Measurements from ENCODE around the gene EGFR.
A peak's percentile ranks its signal among the peaks of the same experiment; 100 is the strongest.

EGFR gene

DNA sequence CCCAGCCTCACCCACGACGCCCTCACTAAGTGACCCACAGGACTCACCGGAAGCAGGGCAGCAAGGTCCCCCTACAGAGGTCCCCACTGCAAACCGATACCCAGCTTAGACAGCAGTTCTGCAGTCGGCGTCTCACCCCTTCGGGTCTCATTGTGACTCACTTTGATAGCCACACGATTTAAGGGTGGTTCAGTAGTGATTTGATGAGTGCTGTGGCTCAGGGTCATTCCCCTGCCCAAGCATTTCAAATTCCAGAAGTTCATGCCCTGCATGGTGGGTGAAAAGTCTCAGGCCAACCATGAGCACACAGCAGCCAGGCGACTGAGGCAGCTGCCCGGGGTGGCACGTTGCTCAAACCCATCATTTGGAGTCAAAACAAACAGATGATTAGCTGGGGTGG, 93.2 kb downstream of the EGFR start:
- Histone ChIP-seq H3K4ac (ENCODE audit: low read length) (no peak overlapping the region), H2BK12ac (ENCODE audit: low read length) (no peak overlapping the region), H3K4me2 (ENCODE audit: insufficient read depth, low read length, poor library complexity, severe bottlenecking) (no peak overlapping the region), H2BK5ac (ENCODE audit: low read length) (no peak overlapping the region), H3K79me1 (ENCODE audit: low read depth, low read length) (no peaks in the 10 kb centered on the region), H4K91ac (ENCODE audit: low read depth, low read length, poor library complexity) (no peak overlapping the region), H3K9ac (ENCODE audit: low read depth, low read length, poor library complexity) (no peak overlapping the region), H3K14ac (ENCODE audit: low read length) (no peak overlapping the region), H2BK120ac (ENCODE audit: low read depth, low read length) (no peak overlapping the region), H3K27ac (replicated peaks; ENCODE audit: low read length) (no peak overlapping the region), H3K9me3 (replicated peaks in 1 of 2; ENCODE audit: control insufficient read depth in 2 of 2, insufficient read depth in 1 of 2, low read depth in 1 of 2, low read length in 2 of 2) (peaks cover 0 to 2% of the 10 kb centered on the region in 2 donors), H3K23ac (ENCODE audit: low read depth, low read length, poor library complexity) (no peak overlapping the region), H3K36me3 (replicated peaks in 1 of 2; ENCODE audit: control insufficient read depth in 2 of 2, insufficient read depth in 2 of 2, low read length in 2 of 2) (no peaks in the 10 kb centered on the region), H2AK5ac (ENCODE audit: low read depth, low read length) (peak overlapping the region; percentile 43), H4K8ac (ENCODE audit: low read depth, low read length) (no peak overlapping the region), H3K18ac (ENCODE audit: low read length) (no peak overlapping the region), H3K27me3 (ENCODE audit: control insufficient read depth in 3 of 3, insufficient read depth in 3 of 3, low read depth in 1 of 3, low read length in 3 of 3) (no peaks in the 10 kb centered on the region), H2BK15ac (ENCODE audit: low read length) (no peak overlapping the region), H3K4me1 (ENCODE audit: control insufficient read depth in 2 of 2, insufficient read depth in 1 of 2, low read depth in 1 of 2, low read length in 2 of 2) (peaks cover 4 to 24% of the 10 kb centered on the region in 2 donors), H2AFZ (ENCODE audit: low read length) (no peak overlapping the region), H3K4me3 (ENCODE audit: low read length in 2 of 2) (no peak overlapping the region)
- WGBS, 2 donors (ENCODE audit: extremely low coverage in 2 of 2, insufficient read length in 2 of 2, insufficient replicate concordance in 1 of 2): no CpG with 5 or more reads among the region's 11 CpGs
- DNase-seq (ENCODE audit: low spot score): no peak

- no peak overlapping the region for H2AFZ ChIP-seq (ENCODE audit: low read length)
- no peak overlapping the region for H2AK5ac ChIP-seq (ENCODE audit: low read depth, low read length)
- H3K4me3 ChIP-seq (ENCODE audit: low read length in 2 of 2): no peak overlapping the region
- no peak overlapping the region for H3K14ac ChIP-seq (ENCODE audit: low read length)
- peaks cover 3 to 17% of the 10 kb centered on the region in 2 donors for H3K4me1 ChIP-seq (ENCODE audit: control insufficient read depth in 2 of 2, insufficient read depth in 1 of 2, low read depth in 1 of 2, low read length in 2 of 2)
- no peak overlapping the region for H2BK12ac ChIP-seq (ENCODE audit: low read length)
- H2BK5ac ChIP-seq (ENCODE audit: low read length): no peak overlapping the region
- no peak overlapping the region for H2BK15ac ChIP-seq (ENCODE audit: low read length)
- H3K27me3 ChIP-seq (ENCODE audit: control insufficient read depth in 3 of 3, insufficient read depth in 3 of 3, low read depth in 1 of 3, low read length in 3 of 3): no peaks in the 10 kb centered on the region
- no peak overlapping the region for H3K4me2 ChIP-seq (ENCODE audit: insufficient read depth, low read length, poor library complexity, severe bottlenecking)
- no peak overlapping the region for H3K23ac ChIP-seq (ENCODE audit: low read depth, low read length, poor library complexity)
- no peaks in the 10 kb centered on the region for H3K36me3 ChIP-seq (replicated peaks in 1 of 2; ENCODE audit: control insufficient read depth in 2 of 2, insufficient read depth in 2 of 2, low read length in 2 of 2)
- WGBS, 2 donors (ENCODE audit: extremely low coverage in 2 of 2, insufficient read length in 2 of 2, insufficient replicate concordance in 1 of 2): no CpG with 5 or more reads among the region's 3 CpGs
- no peaks in the 10 kb centered on the region for H3K79me1 ChIP-seq (ENCODE audit: low read depth, low read length)
- no peak overlapping the region for H3K4ac ChIP-seq (ENCODE audit: low read length)
- no peak overlapping the region for H2BK120ac ChIP-seq (ENCODE audit: low read depth, low read length)
- DNase-seq (ENCODE audit: low spot score): no peak
- H4K91ac ChIP-seq (ENCODE audit: low read depth, low read length, poor library complexity): no peak overlapping the region
- H3K9ac ChIP-seq (ENCODE audit: low read depth, low read length, poor library complexity): no peak overlapping the region
- no peak overlapping the region for H4K8ac ChIP-seq (ENCODE audit: low read depth, low read length)
- H3K9me3 ChIP-seq (replicated peaks in 1 of 2; ENCODE audit: control insufficient read depth in 2 of 2, insufficient read depth in 1 of 2, low read depth in 1 of 2, low read length in 2 of 2): peaks cover 0 to 2% of the 10 kb centered on the region in 2 donors
- H3K18ac ChIP-seq (ENCODE audit: low read length): no peak overlapping the region
- H3K27ac ChIP-seq (replicated peaks; ENCODE audit: low read length): no peak overlapping the region
Observed at GRCh38 chr7:55113760-55114540, 95.1 kb downstream of the EGFR start.

GRCh38 chr7:55117286-55117685, 98.5 kb downstream of the EGFR start:
- Histone ChIP-seq H2BK12ac (ENCODE audit: low read length) (no peak overlapping the region), H3K4ac (ENCODE audit: low read length) (no peak overlapping the region), H3K4me3 (ENCODE audit: low read length in 2 of 2) (no peak overlapping the region), H2BK120ac (ENCODE audit: low read depth, low read length) (no peak overlapping the region), H4K91ac (ENCODE audit: low read depth, low read length, poor library complexity) (no peak overlapping the region), H3K27ac (replicated peaks; ENCODE audit: low read length) (no peak overlapping the region), H3K9ac (ENCODE audit: low read depth, low read length, poor library complexity) (no peak overlapping the region), H3K9me3 (replicated peaks in 1 of 2; ENCODE audit: control insufficient read depth in 2 of 2, insufficient read depth in 1 of 2, low read depth in 1 of 2, low read length in 2 of 2) (peaks cover 0 to 2% of the 10 kb centered on the region in 2 donors), H3K4me2 (ENCODE audit: insufficient read depth, low read length, poor library complexity, severe bottlenecking) (no peak overlapping the region), H3K18ac (ENCODE audit: low read length) (no peak overlapping the region), H2AFZ (ENCODE audit: low read length) (no peak overlapping the region), H3K23ac (ENCODE audit: low read depth, low read length, poor library complexity) (no peak overlapping the region), H2AK5ac (ENCODE audit: low read depth, low read length) (no peak overlapping the region), H3K27me3 (ENCODE audit: control insufficient read depth in 3 of 3, insufficient read depth in 3 of 3, low read depth in 1 of 3, low read length in 3 of 3) (no peaks in the 10 kb centered on the region), H4K8ac (ENCODE audit: low read depth, low read length) (no peak overlapping the region), H3K36me3 (replicated peaks in 1 of 2; ENCODE audit: control insufficient read depth in 2 of 2, insufficient read depth in 2 of 2, low read length in 2 of 2) (no peaks in the 10 kb centered on the region), H2BK15ac (ENCODE audit: low read length) (no peak overlapping the region), H3K4me1 (ENCODE audit: control insufficient read depth in 2 of 2, insufficient read depth in 1 of 2, low read depth in 1 of 2, low read length in 2 of 2) (no peaks in the 10 kb centered on the region), H3K79me1 (ENCODE audit: low read depth, low read length) (no peaks in the 10 kb centered on the region), H3K14ac (ENCODE audit: low read length) (no peak overlapping the region), H2BK5ac (ENCODE audit: low read length) (no peak overlapping the region)
- no CpG with 5 or more reads among the region's 7 CpGs for WGBS, 2 donors (ENCODE audit: extremely low coverage in 2 of 2, insufficient read length in 2 of 2, insufficient replicate concordance in 1 of 2)
- DNase-seq (ENCODE audit: low spot score): no peak

DNA sequence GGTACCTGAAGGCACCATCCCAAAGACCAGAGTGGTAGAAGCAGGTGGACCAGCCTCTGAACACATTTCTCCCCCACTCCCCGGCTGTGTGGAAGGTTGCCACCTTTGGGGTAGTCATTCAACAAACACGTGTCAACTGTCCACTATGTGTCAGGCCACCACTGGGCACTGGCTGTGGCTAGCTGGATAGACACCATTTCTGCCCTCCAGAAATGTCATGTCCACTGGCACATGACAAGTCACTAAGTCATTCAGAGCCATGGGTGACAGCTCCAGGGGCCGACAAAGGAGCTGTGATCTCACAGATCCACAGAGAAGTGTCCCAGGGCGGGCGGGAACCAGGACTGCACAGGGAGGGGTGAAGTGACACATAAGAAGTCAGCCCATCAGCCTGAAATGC, 99.6 kb downstream of the EGFR start:
- H2BK5ac ChIP-seq (ENCODE audit: low read length): no peak overlapping the region
- peaks cover 0 to 2% of the 10 kb centered on the region in 2 donors for H3K9me3 ChIP-seq (replicated peaks in 1 of 2; ENCODE audit: control insufficient read depth in 2 of 2, insufficient read depth in 1 of 2, low read depth in 1 of 2, low read length in 2 of 2)
- no peak overlapping the region for H2AK5ac ChIP-seq (ENCODE audit: low read depth, low read length)
- no peaks in the 10 kb centered on the region for H3K36me3 ChIP-seq (replicated peaks in 1 of 2; ENCODE audit: control insufficient read depth in 2 of 2, insufficient read depth in 2 of 2, low read length in 2 of 2)
- DNase-seq (ENCODE audit: low spot score): no peak
- H3K27me3 ChIP-seq (ENCODE audit: control insufficient read depth in 3 of 3, insufficient read depth in 3 of 3, low read depth in 1 of 3, low read length in 3 of 3): no peaks in the 10 kb centered on the region
- H3K27ac ChIP-seq (replicated peaks; ENCODE audit: low read length): no peak overlapping the region
- no peak overlapping the region for H4K91ac ChIP-seq (ENCODE audit: low read depth, low read length, poor library complexity)
- WGBS, 2 donors (ENCODE audit: extremely low coverage in 2 of 2, insufficient read length in 2 of 2, insufficient replicate concordance in 1 of 2): no CpG with 5 or more reads among the region's 5 CpGs
- H3K23ac ChIP-seq (ENCODE audit: low read depth, low read length, poor library complexity): no peak overlapping the region
- no peaks in the 10 kb centered on the region for H3K4me1 ChIP-seq (ENCODE audit: control insufficient read depth in 2 of 2, insufficient read depth in 1 of 2, low read depth in 1 of 2, low read length in 2 of 2)
- no peak overlapping the region for H3K4me3 ChIP-seq (ENCODE audit: low read length in 2 of 2)
- no peak overlapping the region for H2AFZ ChIP-seq (ENCODE audit: low read length)
- no peak overlapping the region for H2BK15ac ChIP-seq (ENCODE audit: low read length)
- no peak overlapping the region for H3K9ac ChIP-seq (ENCODE audit: low read depth, low read length, poor library complexity)
- H4K8ac ChIP-seq (ENCODE audit: low read depth, low read length): no peak overlapping the region
- H3K4me2 ChIP-seq (ENCODE audit: insufficient read depth, low read length, poor library complexity, severe bottlenecking): no peak overlapping the region
- no peak overlapping the region for H3K4ac ChIP-seq (ENCODE audit: low read length)
- H3K18ac ChIP-seq (ENCODE audit: low read length): no peak overlapping the region
- no peak overlapping the region for H2BK120ac ChIP-seq (ENCODE audit: low read depth, low read length)
- no peak overlapping the region for H3K14ac ChIP-seq (ENCODE audit: low read length)
- no peaks in the 10 kb centered on the region for H3K79me1 ChIP-seq (ENCODE audit: low read depth, low read length)
- H2BK12ac ChIP-seq (ENCODE audit: low read length): no peak overlapping the region
